NCI-H1105 (cell line): ENCODE results near the gene SH3RF1.

Source experiments
- DNase-seq: peaks from one replicate; lab custom pipeline; 2025; lab: John Stamatoyannopoulos, UW

SH3RF1 gene

GRCh38 chr4:169103966-169104412 lies 166.8 kb downstream of the SH3RF1 start:
- DNase-seq = no peak

DNA sequence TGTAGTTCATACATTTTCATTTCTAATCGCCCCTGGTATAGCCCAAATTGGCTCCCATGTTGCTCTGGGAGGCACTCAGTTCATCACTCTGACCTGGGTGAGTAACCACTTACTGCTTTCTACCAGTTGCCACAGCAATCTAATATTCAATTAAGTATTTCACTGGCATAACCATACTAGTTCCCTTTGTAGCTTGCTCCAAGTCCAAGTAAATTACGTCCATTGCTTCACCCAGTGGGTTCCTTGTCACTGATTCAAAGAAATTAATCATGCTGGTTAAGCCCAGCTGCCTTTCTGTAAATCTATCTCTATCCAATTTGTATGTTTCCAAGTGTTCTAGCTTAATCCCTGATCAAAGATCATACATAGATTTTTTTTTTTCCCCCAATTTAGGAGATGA lies 168.7 kb downstream of the SH3RF1 start:
- no peak for DNase-seq

- DNase-seq = no peak
Observed at GRCh38 chr4:169100670-169101101, 170.1 kb downstream of the SH3RF1 start.

- no peak for DNase-seq
Observed at GRCh38 chr4:169099771-169100180, 171.0 kb downstream of the SH3RF1 start.

DNA sequence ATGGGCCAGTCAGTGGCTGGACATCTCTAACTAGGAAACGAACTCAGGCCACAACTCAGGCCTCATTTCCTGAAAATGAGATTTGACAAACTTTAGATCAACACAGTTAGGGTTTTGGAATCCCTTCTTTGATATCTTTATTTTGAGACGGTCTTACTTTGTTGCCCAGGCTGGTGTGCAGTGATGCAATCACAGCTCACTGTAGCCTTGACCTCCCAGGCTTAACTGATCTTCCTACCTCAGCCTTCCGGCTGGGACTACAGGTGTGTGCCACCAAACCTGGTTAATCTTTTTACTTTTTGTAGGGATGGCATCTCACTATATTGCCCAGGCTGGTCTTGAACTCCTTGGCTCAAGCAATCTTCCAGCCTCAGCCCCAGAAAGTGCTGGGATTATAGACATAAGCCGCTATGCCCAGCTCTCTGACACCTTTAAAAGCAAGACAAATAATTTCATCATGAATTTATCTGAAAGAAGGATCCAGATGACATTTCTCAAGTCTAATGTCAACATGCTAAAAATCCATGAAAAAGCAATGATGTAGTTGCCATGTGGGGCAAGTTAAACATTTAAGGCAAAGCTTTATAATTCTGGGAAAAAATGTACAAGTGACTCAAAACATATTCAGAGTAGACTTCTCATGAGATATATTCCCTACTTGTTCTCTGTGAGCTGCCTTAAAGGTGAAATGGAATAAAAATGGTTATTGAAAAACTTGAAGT lies 171.6 kb downstream of the SH3RF1 start:
- DNase-seq = no peak

- DNase-seq = no peak
Observed at GRCh38 chr4:169098532-169098931, 172.2 kb downstream of the SH3RF1 start.

- DNase-seq = no peak
Observed at GRCh38 chr4:169098054-169098497, 172.7 kb downstream of the SH3RF1 start.

- DNase-seq = no peak
Observed at GRCh38 chr4:169096221-169096620, 174.5 kb downstream of the SH3RF1 start.

DNA sequence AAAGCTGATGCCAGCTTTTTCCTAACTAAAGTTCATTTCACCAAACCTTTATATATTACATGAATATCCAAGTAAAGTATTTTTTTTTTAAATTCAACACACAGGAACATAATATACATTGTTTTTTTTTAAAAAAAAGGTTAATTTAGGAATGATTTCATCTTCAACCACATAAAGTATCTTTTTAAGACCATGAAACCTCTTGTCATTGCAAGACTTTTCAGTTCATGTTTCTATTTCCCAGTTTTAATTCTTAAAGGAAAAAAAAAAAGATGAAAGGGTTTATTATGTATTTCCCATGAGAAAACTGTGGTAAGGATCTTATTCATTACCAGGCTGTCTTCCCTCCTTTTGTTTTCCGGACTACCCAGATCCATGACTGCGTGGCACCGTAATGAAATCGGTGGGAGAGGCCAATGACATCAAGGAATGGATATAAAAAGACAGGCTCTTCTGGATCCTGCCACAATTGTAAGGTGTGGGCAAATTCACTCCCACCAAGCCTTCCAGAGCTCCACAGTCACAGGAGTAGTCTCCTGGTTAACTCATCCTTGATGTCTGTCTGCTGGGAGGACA lies 176.0 kb downstream of the SH3RF1 start:
- DNase-seq = no peak

DNA sequence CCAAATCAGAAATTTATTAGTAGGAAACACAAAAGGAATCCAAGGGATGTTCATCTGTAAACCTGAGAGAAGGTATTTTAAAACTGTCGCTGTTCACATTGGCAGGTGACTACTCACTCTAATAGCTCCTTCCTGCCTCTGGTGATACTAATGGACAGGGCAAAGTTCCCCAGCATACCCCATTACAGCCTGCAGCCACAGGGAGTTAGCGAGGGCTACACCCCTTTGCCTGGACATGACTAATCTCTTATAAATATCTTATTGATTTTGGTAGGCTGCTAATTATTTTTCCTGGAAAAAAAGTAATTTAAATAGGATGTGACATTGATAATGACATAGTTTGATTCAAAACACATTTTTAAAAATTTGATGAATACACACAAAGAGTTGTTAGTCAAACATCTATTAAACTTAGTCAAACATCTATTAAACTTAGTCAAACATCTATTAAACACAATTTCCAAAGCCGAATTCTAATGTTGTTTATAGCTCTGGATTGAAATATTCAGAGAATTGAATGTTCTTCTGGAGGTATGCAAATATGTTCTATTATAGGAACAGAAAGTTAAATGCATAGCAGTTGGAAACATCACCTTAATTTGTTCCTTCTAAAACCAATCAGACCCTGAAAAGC lies 177.8 kb downstream of the SH3RF1 start:
- no peak for DNase-seq

DNA sequence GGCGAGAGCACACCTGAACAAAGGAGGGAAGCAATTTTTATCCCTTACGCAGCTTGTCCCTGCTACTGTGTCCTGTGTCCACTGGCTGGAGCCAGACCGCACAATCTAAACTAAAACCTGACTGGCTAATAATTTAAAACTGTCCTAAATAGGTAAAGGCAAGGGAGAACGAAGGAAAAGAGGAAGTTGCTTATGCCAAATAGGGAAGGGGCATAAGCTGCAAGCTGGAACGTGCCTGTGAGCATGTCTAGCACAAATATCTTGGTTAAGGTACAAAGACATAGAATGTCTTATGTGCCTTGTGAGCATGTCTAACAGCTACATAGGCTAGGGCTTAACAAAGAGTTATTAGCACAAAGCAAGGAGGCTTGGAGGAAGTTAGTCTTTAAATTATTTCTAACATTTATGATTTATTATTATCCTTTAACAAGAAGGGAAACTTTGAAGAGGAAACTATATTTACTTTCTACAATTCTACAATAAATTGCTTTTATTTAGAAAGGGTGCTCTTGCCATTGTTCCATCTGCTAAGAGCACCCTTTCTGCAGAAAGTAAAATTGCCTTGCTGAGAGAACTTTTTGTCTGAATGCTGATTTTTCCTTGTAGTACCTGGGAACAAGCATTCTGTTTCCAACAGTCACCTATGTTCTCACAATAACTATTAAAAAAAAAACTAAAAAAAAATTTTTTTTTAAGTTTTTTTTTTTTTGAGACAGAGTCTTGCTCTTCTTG lies 180.1 kb downstream of the SH3RF1 start:
- no peak for DNase-seq

DNA sequence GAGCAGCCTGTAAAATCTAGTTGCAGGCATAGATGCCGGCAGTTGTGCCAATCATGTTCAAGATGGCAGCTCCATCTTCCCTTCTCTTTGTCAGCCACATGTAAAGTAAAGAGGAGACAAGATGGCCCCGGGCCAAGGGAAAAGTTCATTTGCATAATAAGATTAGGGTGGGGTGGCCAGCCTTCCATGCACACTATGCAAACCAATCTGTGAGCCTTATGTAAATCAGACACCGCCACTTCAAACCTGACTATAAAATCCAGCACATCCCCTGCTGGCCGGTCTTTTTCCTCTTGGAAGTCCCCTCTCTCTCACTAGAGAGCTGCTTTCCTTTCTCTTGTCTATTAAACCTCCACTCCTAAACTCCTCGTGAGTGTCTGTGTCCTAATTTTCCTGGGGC lies 181.8 kb downstream of the SH3RF1 start:
- no peak for DNase-seq

DNA sequence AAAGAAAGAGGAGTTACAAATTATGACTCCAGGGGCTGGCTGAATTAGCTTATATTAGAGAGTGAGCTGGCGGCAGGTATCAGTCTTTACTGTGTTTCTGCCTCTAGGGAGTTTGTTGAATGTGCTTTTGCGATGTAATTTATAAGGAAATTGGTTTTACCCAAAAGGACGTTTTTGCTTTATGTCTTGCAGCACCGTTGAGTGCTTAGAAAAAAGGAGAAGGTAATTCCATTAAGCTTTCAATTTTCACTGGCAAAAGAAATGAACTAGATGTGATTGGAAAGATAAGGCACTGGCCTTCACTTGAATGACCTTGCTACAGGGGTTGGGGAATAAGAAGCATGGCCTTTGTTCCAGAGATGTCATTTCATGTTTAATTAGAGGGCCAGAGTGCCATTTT lies 185.8 kb downstream of the SH3RF1 start:
- no peak for DNase-seq

GRCh38 chr4:169080981-169081380 lies 189.8 kb downstream of the SH3RF1 start:
- DNase-seq = no peak

GRCh38 chr4:169079942-169080827 lies 190.6 kb downstream of the SH3RF1 start:
- DNase-seq = no peak

GRCh38 chr4:169074117-169074516 lies 196.6 kb downstream of the SH3RF1 start:
- DNase-seq = no peak

DNA sequence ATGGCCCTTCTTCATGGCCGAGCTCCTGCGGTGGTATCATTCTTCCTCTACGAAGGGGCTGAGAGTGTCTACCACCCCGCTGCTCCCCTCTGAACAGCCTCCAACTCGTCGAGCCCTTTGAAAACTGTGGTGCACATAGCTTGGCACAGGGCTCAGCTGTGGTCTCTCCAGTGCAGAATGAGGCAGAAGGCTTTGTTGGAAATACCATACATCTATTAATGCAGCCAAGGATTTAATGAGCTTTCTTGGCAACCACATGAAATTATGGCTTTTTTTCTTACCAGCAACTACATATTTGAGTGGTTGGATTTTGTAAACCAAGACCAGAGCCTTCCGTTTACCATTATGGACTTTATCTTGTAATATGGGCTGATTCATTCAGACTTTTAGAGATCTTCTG lies 199.0 kb downstream of the SH3RF1 start:
- no peak for DNase-seq

GRCh38 chr4:169070895-169071218 lies 199.9 kb downstream of the SH3RF1 start:
- no peak for DNase-seq

GRCh38 chr4:169070071-169070894 lies 200.5 kb downstream of the SH3RF1 start:
- DNase-seq = no peak

DNA sequence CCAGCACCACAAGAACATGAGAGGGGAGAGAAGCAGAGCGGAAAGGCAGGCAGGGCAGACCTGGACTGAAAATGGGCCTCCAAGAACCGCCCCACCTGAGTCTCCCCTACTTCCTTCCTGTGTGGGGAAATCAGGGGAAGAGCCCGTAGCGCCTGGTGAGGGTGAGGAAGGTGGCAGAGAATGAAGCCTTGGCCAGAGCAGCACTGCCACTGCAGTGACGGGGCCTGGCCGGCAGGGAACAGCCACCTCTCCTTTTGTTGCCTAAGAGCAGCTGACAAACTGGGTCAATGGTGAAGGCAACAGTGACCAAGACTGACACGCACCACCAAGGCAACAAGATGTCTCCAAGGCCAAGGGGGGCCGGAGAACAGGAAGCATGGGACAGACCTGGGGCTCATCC lies 202.3 kb downstream of the SH3RF1 start:
- no peak for DNase-seq

- no peak for DNase-seq
Observed at GRCh38 chr4:169066934-169067333, 203.8 kb downstream of the SH3RF1 start.
